22Rv1 (cell line): ENCODE data around the gene TRIM36.
A peak's percentile ranks its signal among the peaks of the same experiment; 100 is the strongest.

Source experiments
- H3K27ac ChIP-seq: fragments of 450-650 bp; 2 replicates; pipeline ENCODE4 v1.5.1; 2017
- CTCF ChIP-seq: fragments of 450-650 bp; IDR thresholded peaks from 2 replicates; pipeline ENCODE4 v1.5.1; 2017; ENCODE audit warnings: mild to moderate bottlenecking
- ZFX ChIP-seq: fragments of 450-650 bp; IDR thresholded peaks from 2 replicates; pipeline ENCODE4 v1.6.1; 2017; ENCODE audit warnings: antibody characterized with exemption, borderline replicate concordance

Gene TRIM36

GRCh38 chr5:115193295-115193694, 23.6 kb upstream of the TRIM36 start:
- TF ChIP-seq CTCF (no peak), ZFX (no peak)
- H3K27ac ChIP-seq = peak overlapping the region; percentile 88

- TF ChIP-seq CTCF (no peak), ZFX (no peak)
- no peak overlapping the region for H3K27ac ChIP-seq
Observed at GRCh38 chr5:115192098-115192497, 22.4 kb upstream of the TRIM36 start.

GRCh38 chr5:115191474-115192031, 21.8 kb upstream of the TRIM36 start:
- TF ChIP-seq CTCF = no peak
- no peak for TF ChIP-seq ZFX
- H3K27ac ChIP-seq = no peak overlapping the region

- TF ChIP-seq ZFX (no peak), CTCF (no peak)
- H3K27ac ChIP-seq = no peak overlapping the region
Observed at GRCh38 chr5:115190388-115190787, 20.7 kb upstream of the TRIM36 start.

GRCh38 chr5:115189866-115190265, 20.2 kb upstream of the TRIM36 start:
- H3K27ac ChIP-seq = no peak overlapping the region
- TF ChIP-seq ZFX (no peak), CTCF (no peak)

- TF ChIP-seq CTCF (no peak), ZFX (no peak)
- no peak overlapping the region for H3K27ac ChIP-seq
Observed at GRCh38 chr5:115186794-115187193, 17.1 kb upstream of the TRIM36 start.

- no peak overlapping the region for H3K27ac ChIP-seq
- TF ChIP-seq ZFX (no peak), CTCF (no peak)
Observed at GRCh38 chr5:115184770-115185169, 15.1 kb upstream of the TRIM36 start.
